Muscle of arm (tissue), 14 donors: ENCODE data around the gene KAZN. TPM values are rescaled to one million over a fixed set of nuclear protein-coding genes. Genes with fewer than 3 reads are reported as not detected.
A peak's percentile ranks its signal among the peaks of the same experiment; 100 is the strongest.
"Not testable (repeated sequence)": the region's sequence is repeated elsewhere in the genome, so short reads cannot be mapped to it uniquely, and the experiment has no call there.

Experiments used
- DNase-seq: peaks from one replicate; pipeline ENCODE4 v3.0.0-alpha.2; 2013
- long read RNA-seq, 11 donors: transcript quantifications; one replicate each; lab custom pipeline, GENCODE V29; 2026
- polyA plus RNA-seq, 12 donors: library from polyadenylated mRNA; unstranded; fragments of 120-200 nt; gene quantifications; one replicate each; pipeline ENCODE4 v1.2.1, GENCODE V29; 2013; ENCODE audit not compliant: insufficient read length in 12 of 12

The KAZN gene
- 10 to 100 TPM in 11 of 12 donors, not detected in 1; 10.6 to 20.6 (median 14.8) TPM for polyA plus RNA-seq
- long read RNA-seq, donor 1, partial matches to known transcripts, result 5 of 6 reads
- long read RNA-seq, donor 1, other reads (novel, unspliced or antisense), result 0 of 6 reads
- long read RNA-seq, donor 2, partial matches to known transcripts, result 0 of 2 reads
- long read RNA-seq, donor 2, other reads (novel, unspliced or antisense), result 0 of 2 reads
- long read RNA-seq, donor 3, partial matches to known transcripts, result 0 of 2 reads
- long read RNA-seq, donor 3, other reads (novel, unspliced or antisense), result 0 of 2 reads
- long read RNA-seq, donor 4, partial matches to known transcripts, result 0 of 1 reads
- long read RNA-seq, donor 4, other reads (novel, unspliced or antisense), result 0 of 1 reads
- long read RNA-seq, donor 5, partial matches to known transcripts, result 0 of 5 reads
- long read RNA-seq, donor 5, other reads (novel, unspliced or antisense), result 0 of 5 reads
- long read RNA-seq, donor 6, partial matches to known transcripts, result 0 of 1 reads
- long read RNA-seq, donor 6, other reads (novel, unspliced or antisense), result 0 of 1 reads
- long read RNA-seq, donor 7, partial matches to known transcripts, result 0 of 3 reads
- long read RNA-seq, donor 7, other reads (novel, unspliced or antisense), result 0 of 3 reads
- long read RNA-seq, donor 8, partial matches to known transcripts, result 0 of 3 reads
- long read RNA-seq, donor 8, other reads (novel, unspliced or antisense), result 0 of 3 reads
- long read RNA-seq, donor 9, result 0 reads
- long read RNA-seq, donor 10, partial matches to known transcripts, result 0 of 2 reads
- long read RNA-seq, donor 10, other reads (novel, unspliced or antisense), result 0 of 2 reads
- long read RNA-seq, donor 11, partial matches to known transcripts, result 0 of 5 reads
- long read RNA-seq, donor 11, other reads (novel, unspliced or antisense), result 0 of 5 reads

GRCh38 chr1:14598498-14599182, at the start of gene KAZN:
Gene KAZN, plus strand, starts transcription at chr1:14598685.
- peak; percentile 25 for DNase-seq

GRCh38 chr1:14549897-14550620, 48.4 kb upstream of the KAZN start:
- DNase-seq, result no peak

- no peak for DNase-seq
Measured at GRCh38 chr1:14551386-14551785, 47.1 kb upstream of the KAZN start.

- DNase-seq, result no peak
Measured at GRCh38 chr1:14552246-14552965, 46.1 kb upstream of the KAZN start.

GRCh38 chr1:14553711-14554110, 44.8 kb upstream of the KAZN start:
- no peak for DNase-seq

GRCh38 chr1:14555091-14555490, 43.4 kb upstream of the KAZN start:
- DNase-seq, result no peak

- DNase-seq, result no peak
Measured at GRCh38 chr1:14561014-14561693, 37.3 kb upstream of the KAZN start.

GRCh38 chr1:14565090-14565489, 33.4 kb upstream of the KAZN start:
- no peak for DNase-seq

- no peak for DNase-seq
Measured at GRCh38 chr1:14567056-14567455, 31.4 kb upstream of the KAZN start.

GRCh38 chr1:14567903-14568302, 30.6 kb upstream of the KAZN start:
- no peak for DNase-seq

GRCh38 chr1:14568716-14569355, 29.6 kb upstream of the KAZN start:
- no peak for DNase-seq

- no peak for DNase-seq
Measured at GRCh38 chr1:14570514-14570913, 28.0 kb upstream of the KAZN start.

- DNase-seq, result no peak
Measured at GRCh38 chr1:14571810-14572767, 26.4 kb upstream of the KAZN start.

- no peak for DNase-seq
Measured at GRCh38 chr1:14572861-14573260, 25.6 kb upstream of the KAZN start.

- no peak for DNase-seq
Measured at GRCh38 chr1:14576155-14576554, 22.3 kb upstream of the KAZN start.

- DNase-seq, result no peak
Measured at GRCh38 chr1:14577261-14577660, 21.2 kb upstream of the KAZN start.

GRCh38 chr1:14578156-14578555, 20.3 kb upstream of the KAZN start:
- no peak for DNase-seq

- not testable (repeated sequence) for DNase-seq
Measured at GRCh38 chr1:14580295-14580694, 18.2 kb upstream of the KAZN start.
